ENCODE measurements around the gene TAS2R30.
"Not testable (repeated sequence)": the region's sequence is repeated elsewhere in the genome, so short reads cannot be mapped to it uniquely, and the experiment has no call there.

Gene TAS2R30

GRCh38 chr12:11111213-11111612 lies 23.2 kb downstream of the TAS2R30 start:
- not testable (repeated sequence) for DNase-seq

- DNase-seq = no peak
Measured at GRCh38 chr12:11108862-11109261, 25.6 kb downstream of the TAS2R30 start.

DNA sequence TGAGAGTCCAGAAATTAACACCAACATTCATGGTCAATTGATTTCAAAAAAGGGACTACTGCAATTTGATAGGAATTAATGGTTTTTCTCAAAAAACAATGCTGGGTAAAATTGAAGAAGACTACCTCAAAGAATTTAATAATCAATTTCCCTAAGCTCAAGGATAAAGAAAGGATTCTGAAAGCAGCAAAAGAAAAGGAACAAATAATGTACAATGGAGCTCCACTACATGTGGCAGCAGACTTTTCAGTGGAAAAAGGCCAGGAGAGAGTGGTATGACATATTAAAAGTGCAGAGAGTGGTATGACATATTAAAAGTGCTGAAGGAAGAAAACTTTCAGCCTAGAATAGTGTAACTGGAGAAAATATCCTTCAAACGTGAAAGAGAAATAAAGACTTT lies 26.7 kb downstream of the TAS2R30 start:
- no peak for DNase-seq

DNA sequence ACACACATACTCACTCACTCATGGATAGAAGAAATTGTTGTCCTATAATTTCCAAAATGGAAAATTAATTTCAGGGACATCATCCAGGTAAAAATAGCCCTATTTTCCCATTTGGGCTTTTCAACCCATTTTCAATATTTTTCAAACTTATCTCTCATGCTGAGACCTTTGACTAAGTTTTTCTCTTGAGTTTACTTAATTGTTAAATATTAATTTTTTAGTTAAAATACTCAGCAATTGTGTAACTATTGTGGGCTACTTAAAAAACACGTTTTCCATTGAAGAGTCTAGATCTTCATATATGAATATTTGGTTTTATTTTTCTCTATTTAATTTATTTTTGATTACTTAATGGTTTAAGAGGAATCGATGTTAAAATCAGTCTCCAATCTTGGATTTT lies 28.2 kb downstream of the TAS2R30 start:
- DNase-seq = no peak

- no peak for DNase-seq
Measured at GRCh38 chr12:11105546-11105945, 28.9 kb downstream of the TAS2R30 start.

- not testable (repeated sequence) for DNase-seq
Measured at GRCh38 chr12:11094910-11095309, 39.5 kb downstream of the TAS2R30 start.

DNA sequence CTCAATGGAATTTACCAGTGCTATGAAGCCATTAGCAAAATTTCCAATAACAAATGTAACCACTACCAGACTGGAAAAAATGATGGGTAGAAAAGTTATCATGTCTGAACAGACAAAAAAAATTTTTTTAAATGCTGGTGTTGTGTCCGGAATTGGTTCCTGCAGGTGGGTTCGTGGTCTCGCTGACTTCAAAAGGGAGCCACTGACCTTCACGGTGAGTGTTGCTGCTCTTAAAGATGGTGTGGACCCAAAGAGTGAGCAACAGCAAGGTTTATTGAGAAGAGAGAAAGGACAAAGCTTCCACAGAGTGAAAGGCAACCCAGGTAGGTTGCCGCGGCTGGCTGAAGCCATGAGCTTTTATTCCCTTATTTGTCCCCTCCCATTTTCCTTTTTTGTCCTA lies 42.3 kb downstream of the TAS2R30 start, which contains the start of gene TAS2R43:
Gene TAS2R43 (minus strand): TSS at position 186 of the 400 bp plus-strand sequence. CDS start 84 bp downstream, at position 102.
- no peak for DNase-seq

DNA sequence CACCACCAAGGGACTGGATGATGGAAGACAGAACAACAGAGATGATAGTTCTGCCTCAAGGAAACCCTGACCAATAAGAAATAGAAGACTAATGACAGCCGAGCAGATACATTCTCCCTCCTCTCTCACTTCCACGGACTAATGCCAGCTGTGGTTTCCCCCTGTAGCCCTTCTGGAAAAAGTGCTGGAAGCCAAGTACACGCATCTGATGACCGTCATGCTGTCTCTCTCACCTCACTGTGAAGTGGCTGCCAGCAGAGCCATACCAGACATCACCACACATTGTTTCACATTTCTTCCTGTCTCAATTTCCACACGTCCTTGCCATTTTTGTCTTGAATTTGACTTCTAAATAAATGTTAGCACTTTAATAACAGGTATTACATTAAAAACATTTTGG lies 45.2 kb downstream of the TAS2R30 start:
- no peak for DNase-seq

DNA sequence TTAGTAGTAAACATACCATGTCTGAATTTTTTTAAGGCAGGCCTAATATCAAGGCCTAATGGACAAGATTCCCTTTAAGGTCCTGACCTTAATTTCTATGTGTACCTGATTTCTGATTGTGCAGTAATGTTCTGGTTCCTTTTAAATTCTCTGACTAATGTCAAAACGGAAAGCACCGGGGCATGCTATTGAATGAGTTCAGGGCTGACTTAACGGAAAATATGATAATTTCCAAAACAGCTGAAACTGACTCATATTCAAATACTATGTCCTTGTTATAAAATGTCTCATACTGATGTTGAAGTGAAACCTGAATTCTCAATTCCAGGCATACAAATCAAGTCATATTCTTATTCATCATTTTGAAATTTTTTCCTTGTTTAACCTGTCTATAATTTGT lies 49.0 kb downstream of the TAS2R30 start:
- no peak for DNase-seq
